NCI-H2196 treated with DMSO at 0.1 percent for 48 hours (cell line): ENCODE measurements around the gene SLC23A3.

ENCODE experiments used
- DNase-seq: peaks from one replicate; lab custom pipeline; 2025; ENCODE audit not compliant: unreplicated experiment; lab: John Stamatoyannopoulos, UW

SLC23A3 gene, protein sequence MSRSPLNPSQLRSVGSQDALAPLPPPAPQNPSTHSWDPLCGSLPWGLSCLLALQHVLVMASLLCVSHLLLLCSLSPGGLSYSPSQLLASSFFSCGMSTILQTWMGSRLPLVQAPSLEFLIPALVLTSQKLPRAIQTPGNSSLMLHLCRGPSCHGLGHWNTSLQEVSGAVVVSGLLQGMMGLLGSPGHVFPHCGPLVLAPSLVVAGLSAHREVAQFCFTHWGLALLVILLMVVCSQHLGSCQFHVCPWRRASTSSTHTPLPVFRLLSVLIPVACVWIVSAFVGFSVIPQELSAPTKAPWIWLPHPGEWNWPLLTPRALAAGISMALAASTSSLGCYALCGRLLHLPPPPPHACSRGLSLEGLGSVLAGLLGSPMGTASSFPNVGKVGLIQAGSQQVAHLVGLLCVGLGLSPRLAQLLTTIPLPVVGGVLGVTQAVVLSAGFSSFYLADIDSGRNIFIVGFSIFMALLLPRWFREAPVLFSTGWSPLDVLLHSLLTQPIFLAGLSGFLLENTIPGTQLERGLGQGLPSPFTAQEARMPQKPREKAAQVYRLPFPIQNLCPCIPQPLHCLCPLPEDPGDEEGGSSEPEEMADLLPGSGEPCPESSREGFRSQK

DNA sequence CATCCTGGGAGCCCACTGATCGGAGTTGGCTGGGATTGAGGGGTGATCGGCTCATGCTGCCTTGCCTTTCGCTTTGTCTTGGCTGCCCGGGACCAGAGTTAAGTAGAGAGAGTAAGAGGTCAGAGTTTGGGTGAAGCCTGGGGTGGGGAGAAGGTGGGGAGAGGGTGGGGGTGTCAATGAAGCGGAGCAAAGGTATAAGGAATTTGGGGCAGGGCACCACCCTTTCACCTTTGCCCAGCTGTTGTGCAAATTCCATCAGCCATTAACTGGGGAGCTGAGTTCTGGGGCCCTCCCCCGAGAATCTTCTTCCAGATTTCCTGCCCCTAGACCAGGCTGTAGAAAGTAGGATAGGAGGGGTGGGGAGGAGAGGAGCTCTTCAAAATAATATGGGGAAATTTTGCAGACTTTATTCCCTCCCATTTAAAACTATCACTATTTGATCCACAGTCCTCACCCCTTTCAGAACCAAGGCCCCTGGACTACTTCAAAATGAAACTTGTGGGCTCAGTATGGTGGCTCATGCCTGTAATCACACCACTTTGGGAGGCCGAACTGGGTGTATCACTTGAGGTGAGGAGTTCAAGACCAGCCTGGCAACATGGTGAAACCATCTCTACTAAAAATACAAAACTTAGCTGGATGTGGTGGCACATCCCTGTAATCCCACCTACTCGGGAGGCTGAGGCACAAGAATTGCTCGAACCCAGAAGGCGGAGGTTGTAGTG is at the start of gene SLC23A3:
Gene SLC23A3 (minus strand): TSS at position 100 of the 725 bp plus-strand sequence. CDS start 45 bp downstream, at position 55.
- no peak for DNase-seq

DNA sequence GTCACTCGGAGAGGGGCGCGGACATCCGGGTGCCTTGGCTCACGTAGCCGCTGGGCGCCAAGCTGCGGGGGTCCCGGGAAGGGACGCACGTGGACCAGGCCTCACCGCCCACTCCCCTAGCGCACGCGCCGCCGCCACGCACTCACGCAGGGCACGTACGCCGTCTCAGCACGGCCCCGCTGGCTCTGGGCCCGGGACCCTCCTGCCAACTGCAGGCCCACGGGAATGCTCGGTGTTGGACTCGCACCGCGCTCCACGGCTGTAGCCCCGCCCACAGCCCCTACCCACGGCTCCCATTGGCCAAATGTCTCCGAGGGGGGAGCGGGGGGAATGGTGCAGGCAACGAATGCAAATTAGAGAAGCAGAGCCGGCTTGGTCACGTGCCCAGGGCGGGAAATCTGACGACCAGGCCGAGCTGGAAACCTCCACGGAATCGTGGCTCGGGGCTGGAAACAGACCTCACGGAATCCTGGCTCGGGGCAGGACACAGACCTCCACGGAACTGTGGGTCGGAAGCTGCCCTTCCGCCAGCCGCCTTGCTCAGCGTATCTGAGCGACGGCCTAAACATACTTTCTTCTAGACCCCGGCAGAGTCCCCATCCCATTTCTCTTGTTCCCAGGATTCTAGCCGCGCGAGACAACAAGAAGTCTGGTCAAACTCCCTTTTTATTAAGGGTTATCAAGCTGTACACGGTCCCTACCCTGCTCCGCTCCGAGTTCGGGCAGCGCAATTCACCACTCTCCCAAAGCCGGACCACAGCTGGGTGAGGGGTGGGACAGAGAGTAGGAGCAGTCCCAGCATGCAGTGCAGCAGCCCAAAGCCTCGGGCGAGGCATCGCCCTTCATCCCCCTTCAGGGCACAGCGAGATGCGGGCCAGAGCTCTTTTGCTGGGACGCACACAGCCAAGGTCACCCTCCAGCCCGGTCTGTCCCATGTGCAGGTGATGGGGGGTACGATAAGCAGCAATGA is 49.2 kb upstream of the SLC23A3 start, which contains the start of gene ABCB6:
Gene ABCB6 (minus strand): TSS at position 227 of the 970 bp plus-strand sequence. CDS start 285 bp downstream, outside the sequence.
- peak; percentile 89 for DNase-seq

DNA sequence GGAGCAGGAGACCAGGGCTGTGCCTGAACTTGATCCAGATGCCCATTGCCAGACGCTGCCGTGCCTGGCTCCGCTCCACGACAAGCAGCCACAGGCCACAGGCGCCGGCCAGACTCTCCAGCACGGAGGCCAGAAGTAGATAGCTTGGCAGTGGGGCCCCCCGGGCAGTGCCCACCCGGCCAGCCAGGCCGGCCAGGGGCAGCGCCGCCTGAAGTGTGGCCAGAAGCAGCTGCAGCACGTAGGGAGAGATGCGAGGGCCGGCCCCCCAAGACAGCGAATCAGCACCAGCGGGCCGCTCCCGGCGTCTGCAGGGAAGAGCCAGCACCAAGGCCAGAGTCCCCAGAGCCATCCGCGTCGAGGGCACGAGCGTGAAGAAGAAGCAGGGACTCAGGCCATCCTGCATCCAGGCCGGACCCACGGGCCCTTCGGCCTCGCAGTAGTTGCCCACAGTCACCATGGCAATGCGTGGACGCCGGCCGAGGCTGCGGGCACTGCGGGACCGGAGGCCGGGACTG is 48.4 kb upstream of the SLC23A3 start:
- peak; percentile 77 for DNase-seq

DNA sequence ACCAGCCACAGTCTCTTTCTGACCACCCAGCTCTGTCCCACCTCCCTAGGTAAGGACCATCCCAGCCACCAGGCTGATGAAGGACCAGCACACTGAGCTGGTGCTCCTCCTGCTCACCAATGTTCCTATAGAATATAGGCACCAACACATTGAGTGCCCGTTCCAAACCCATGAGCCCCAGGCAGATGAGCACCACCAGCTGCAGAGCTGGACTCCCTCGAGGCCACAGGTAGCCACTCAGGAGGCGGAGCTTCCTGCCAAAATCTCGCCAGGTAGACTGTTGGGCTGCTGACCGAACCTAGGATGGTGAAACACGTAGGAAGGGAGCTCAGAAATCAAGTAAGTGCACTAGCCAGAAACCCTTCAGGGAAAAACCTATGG is 46.7 kb upstream of the SLC23A3 start:
- no peak for DNase-seq

DNA sequence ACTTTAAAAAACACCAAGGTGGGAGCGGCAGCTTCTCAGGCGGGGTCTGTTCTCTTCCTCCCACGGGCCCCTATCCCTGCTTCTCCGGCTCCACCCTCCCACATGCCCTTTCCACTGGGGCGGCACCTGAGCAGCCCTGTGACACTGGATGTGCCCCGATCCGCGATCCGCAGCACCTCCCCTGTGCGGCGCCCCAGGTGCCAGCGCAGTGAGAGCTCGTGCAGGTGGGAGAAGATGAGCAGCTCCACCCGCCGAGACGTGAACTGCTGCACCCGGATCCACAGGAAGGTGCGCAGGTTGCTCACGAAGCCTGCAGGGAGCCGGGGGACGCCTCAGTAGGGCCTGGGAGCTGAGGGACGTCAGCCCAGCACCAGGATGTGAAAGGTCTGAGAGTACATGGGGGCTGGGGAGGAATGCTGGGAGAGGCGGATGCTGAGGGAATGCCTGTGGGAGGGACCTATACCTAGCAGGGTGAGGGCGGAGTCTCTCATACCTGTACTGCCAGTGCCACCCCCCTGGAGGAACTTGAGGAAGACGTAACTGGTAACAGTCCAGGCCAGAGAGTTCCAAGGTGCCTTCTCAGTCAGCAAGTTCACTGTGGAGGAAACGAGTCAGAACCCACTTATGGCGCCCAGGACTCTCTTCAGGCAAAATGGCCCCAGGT is 46.2 kb upstream of the SLC23A3 start:
- DNase-seq = no peak

DNA sequence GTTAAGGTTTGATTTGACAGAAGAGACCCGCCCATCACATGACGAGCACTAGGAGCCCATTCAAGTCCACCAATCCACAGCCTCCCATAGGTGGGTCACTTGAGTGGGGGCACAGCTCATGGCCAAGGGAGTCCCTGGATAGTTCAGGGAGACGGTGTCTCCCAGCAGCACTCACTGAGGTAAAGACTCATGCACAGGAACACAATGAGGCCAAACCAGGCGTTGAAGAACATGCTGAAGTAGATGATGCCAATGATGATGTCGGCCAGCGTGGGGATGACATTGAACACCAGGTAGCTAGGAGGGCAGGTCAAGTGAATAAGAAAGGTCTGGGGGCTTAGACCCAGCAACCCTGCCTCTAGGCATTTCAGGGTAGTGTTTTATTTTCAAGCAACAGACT is 45.0 kb upstream of the SLC23A3 start:
- DNase-seq = no peak

DNA sequence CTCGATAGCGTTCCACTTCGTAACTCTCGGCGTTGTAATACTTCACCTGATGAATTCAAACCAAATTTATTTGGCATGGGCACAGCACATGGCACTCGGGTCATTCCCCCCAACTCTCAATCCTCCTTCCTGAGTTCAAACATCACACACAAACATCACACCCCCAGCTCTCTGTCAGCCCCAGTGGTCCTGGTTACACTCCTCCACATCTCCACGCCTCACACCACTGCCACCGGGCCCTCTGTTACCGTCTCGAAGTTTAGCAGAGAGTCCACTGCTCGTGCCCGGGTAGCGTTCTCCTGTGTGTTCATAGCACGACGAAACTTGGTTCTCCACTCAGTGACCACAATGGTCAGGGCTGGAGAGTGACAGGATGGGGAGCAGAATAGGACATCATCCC is 44.3 kb upstream of the SLC23A3 start:
- no peak for DNase-seq

DNA sequence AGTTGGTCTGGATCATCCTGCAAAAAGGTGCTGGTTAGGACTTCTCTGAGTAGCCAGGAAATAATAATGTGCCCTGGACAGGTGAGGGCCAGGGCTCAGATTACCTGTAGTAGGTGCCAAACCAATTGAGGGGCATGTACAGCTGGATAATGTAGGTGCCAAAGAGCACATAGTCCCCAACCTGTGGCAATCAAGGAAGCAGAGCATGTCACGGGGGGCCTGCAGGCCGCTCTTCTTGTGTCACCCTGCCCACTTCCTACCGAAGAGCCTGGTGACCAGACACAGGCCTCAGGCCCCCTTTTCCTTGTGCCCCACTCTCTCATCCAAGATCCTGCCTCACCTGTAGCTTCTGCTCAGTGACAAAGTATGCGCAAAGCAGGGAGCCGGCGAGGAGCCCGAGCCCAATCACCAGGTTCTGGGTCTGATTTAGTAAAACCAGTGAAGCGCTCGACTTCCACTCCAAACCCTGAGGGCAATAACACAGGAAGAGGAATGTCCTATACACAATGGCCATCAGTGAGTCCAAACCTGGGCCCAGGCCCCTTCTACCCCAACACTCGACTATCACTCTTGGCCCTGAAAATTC is 43.8 kb upstream of the SLC23A3 start:
- no peak for DNase-seq

DNA sequence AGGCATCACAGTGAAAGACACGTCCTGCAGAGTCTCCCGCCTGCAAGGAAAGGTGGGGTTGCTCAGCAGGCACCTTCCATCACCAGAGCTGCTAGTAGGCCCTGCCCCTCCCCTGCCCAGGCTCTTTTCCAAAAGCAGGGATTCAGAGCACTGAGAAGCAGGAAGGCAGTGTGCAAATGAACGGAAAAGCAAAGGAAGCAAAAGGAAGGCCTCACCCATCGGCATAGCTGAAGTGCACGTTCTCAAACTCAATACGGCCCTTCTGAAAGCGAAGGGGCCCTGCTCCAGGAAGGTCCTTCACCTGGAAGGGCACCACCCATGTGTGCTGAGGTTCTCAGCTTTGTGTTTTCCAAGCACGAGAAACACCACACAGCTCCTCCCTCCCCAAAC is 43.2 kb upstream of the SLC23A3 start:
- no peak for DNase-seq

DNA sequence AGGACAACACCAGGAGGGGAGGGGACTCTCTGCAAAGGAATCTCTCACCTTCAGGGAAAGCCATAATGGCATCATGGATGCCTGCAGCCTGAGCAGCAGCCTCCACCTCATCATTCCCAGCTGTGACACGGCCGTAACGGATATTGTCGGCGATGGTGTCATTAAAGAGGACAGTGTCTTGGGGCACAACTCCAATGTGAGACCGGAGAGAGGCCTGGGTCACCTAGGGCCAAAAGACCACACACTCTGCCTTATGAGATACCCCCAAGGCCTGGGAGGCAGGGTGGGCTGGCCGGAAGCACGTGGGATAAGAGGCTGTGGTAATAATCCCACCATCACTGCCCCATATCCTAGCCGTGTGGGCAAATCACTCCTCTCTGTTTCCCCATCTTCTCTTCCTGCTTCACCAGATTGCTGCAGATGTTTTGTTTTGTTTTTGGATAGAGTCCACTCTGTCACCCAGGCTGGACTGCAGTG is 41.1 kb upstream of the SLC23A3 start:
- no peak for DNase-seq

DNA sequence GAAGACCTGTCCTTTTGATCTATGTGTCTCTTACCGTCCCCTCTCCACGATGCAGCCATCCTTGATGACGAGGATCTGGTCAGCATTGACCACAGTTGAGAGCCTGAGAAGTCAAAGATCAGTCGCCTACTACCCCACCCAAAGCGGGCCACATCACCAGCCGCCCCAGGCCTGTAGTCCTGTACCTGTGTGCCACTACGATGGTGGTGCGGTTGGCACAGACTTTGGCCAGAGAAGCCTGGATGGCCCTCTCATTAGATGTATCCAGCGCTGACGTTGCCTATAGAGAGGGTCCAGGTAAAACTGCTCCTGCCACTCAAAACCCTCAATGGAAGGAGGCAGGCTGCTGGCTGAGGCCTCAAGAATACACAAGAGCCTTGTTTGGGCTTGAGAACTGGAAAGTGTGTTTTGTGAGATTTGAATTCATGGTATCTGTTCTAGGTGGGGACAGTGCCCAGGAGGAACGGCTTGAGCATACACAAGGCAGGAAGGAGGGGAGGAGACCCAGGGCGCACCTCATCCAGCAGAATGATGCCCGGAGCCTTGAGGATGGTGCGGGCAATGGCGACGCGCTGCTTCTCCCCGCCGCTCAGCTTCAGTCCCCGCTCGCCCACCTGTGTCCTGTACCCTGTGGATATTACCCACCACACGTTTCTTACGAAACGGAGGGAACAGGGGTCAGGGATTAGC is 40.5 kb upstream of the SLC23A3 start:
- DNase-seq = no peak

DNA sequence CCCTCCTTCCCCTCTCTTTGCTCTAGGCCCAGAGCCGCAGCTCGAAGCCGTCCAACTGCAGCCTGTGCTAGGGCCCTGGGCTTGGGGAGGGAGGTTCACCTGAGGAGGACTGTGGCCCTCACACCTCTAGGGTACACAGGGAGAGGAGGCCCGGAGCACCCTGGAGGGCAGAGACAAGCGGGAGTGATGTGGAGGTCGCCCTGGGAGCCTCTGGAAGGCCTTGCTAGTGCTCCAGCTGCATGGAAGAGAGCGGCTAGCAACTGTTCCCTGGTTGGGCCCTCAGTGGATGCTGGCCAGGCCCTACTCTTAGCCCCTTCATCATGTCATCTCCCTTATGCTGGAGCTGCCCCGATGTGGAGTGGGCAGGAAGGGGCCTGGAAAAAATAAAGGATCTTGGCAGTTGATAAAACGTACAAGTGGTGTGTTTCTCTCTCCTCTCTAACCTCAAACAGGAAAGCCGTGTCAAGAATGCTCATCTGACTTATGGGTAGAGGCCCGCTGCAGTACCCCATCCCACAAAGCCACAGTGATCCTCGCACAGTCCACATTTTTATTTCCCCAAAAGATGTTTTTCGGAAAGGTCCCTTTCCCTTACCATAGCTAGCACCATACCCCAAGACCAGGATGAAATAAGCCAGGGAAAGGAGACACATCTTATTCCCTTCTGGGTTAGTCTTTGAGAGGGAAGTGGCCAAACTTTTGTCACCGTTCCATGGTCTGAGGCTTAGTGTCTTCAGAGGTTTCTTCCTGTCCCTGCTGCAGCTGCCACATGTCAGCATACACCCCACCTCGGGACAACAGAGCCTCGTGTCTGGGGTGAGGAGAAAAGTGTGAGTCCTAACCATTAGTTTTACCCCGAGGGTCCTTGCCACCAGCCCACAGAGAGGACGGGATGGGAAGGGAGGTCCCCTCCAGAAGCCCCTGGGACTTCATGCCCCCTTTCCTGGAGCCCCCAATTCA is 39.7 kb upstream of the SLC23A3 start:
- no peak for DNase-seq

DNA sequence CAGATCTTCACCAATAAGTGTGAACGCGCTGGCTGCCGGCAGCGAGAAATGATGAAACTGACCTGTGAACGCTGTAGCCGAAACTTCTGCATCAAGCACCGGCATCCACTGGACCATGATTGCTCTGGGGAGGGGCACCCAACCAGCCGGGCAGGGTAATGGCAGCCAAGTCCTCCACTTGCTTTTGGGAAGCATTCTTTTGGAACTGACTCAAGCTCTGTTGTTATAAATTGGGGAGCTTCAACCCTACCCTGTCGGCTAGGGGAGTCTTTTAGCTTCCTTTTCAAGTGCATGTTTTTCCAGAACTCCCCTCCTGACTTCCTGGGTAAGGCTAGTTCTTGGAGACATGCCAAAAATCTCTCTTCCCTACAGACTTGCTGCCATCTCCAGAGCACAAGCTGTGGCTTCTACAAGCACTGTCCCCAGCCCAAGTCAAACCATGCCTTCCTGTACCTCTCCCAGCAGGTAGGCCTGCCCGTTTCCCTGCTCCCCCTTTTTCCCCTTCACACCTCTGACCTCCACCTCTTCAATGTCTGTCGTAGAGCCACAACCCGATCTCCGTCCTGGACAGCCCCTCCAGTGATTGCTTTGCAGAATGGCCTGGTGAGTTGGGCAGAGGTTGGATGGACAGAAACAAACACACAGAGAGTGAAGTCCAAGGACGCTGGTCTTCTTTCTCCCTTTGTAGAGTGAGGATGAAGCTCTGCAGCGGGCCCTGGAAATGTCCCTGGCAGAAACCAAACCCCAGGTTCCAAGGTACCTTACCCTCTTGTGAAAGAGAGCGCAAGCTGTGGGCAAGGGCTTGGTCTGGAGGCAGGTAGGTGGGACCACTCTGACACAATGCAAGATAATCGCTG is 38.3 kb upstream of the SLC23A3 start:
- no peak for DNase-seq

DNA sequence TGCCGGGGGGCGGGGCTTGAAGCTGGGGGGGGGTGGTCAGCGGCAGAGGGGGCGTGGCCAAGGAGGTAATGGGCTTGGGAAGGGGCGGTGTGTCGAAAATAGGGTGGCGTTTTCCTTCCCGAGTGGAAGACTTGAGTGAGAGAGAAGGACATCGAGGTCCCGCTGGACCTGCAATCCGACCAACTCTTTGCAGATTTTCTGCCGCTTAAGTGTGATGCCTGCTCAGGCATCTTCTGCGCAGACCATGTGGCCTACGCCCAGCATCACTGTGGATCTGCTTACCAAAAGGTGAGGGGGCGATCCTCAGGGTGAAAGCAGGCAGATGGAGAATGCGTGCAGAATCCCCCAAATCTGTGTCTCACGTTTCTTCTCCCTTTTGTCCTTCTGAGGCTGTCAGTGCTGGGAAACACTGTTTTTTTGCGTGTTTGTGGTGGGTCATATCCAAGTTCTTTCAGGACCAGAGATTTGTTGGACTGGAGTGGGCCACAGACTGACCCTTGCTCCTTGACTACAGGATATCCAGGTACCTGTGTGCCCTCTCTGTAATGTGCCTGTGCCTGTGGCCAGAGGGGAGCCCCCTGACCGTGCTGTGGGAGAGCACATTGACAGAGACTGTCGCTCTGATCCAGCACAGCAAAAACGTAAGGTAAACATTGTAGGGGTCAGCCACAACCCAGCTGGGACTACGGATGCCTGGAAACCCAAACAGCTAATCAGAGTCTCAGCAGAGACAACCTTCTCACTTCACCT is 37.5 kb upstream of the SLC23A3 start:
- no peak for DNase-seq

DNA sequence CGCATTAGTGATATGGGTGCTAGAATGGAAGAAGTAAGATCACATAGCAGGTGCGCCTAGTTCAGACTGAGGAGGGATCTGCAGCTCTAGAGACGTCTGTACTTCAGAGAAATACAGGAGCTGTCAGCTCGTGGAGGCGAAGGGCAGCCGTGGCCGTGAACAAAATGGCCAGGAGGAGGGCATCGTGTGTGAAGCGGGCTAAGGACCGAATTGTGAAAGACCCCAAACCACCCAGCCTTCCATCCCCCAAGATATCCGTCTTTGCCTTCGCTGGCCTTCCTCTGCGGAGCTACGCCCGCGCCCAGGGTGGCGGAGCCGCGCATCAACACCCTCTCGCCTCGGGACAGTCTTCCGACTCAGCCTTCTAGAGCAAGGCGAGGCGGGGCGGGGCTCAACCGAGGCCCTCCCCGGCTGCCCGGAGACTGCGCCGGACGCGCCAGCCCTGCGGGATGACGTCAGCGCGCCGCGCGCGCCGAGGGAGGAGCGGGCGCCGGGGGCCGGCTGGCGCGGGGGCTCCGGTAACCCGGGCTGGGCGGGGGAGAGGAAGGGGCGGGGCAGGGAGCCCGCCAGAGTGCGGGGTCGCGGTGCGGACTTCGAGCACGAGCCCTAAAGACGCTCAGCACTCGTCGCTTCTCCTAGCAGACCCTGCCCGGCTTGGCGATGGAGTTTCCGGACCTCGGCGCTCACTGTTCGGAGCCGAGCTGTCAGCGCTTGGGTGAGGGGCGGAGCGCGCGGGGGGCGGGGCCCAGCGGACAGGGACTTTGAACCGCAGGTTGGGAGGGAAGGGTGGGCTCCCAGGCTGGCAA is 36.7 kb upstream of the SLC23A3 start, which contains the start of gene ZFAND2B:
Gene ZFAND2B (plus strand): TSS at position 455 of the 806 bp plus-strand sequence. CDS start 206 bp downstream, at position 661.
- DNase-seq = peak; percentile 80
